GM18498 (cell line): ENCODE measurements around the gene FRS3.
A peak's percentile ranks its signal among the peaks of the same experiment; 100 is the strongest.
"Not testable (repeated sequence)": the region's sequence is repeated elsewhere in the genome, so short reads cannot be mapped to it uniquely, and the experiment has no call there.

Experiments
- ATAC-seq: cut with Tn5 transposase; IDR thresholded peaks from one replicate; pipeline ENCODE4 v1.9.1; 2021; ENCODE audit warnings: mild to moderate bottlenecking, moderate library complexity; ENCODE audit not compliant: unreplicated experiment

FRS3 gene

DNA sequence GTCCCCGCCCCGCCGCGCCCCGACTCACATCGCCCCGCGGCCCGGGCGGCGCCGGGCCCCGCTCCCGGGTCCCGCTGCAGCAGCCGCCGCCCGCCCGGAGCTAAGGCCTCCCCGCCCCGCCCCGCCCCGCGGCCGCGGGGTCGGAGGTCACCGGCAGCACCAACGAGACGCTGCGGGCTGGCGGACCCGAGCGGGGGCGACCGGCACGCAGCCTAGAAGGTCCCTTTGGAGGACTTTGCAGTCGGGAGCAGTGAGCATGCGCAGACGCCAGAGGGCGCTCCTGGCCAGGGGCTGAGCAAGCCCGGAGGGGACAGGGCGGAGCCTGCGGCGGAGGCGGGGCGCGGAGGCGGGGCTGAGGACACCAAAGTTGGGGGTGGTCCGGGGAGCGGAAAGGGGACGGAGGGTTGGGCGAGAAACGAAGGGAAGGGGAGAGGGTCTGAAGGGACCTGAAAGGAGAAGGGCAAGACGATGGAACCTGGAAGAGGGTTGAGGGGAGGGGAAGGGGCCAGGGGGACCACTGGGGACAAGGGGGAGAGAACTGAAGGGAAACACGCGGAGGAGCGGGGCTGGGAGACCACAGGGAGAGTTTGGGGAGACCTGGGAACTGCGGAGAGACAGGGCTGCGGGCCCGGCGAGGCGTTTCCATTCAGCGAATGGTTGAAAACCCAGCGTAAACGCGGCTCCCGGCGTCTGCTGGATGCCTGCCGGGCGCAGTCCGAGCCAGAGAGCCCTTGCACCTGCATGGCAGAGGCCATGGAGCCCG is at the start of gene FRS3:
TSS of gene FRS3 (minus strand) at position 113 of the 763 bp plus-strand sequence. CDS start 2,913 bp downstream, outside the sequence.
- ATAC-seq: peak; percentile 94

GRCh38 chr6:41826343-41827022 is 46.8 kb upstream of the FRS3 start:
- no peak for ATAC-seq

DNA sequence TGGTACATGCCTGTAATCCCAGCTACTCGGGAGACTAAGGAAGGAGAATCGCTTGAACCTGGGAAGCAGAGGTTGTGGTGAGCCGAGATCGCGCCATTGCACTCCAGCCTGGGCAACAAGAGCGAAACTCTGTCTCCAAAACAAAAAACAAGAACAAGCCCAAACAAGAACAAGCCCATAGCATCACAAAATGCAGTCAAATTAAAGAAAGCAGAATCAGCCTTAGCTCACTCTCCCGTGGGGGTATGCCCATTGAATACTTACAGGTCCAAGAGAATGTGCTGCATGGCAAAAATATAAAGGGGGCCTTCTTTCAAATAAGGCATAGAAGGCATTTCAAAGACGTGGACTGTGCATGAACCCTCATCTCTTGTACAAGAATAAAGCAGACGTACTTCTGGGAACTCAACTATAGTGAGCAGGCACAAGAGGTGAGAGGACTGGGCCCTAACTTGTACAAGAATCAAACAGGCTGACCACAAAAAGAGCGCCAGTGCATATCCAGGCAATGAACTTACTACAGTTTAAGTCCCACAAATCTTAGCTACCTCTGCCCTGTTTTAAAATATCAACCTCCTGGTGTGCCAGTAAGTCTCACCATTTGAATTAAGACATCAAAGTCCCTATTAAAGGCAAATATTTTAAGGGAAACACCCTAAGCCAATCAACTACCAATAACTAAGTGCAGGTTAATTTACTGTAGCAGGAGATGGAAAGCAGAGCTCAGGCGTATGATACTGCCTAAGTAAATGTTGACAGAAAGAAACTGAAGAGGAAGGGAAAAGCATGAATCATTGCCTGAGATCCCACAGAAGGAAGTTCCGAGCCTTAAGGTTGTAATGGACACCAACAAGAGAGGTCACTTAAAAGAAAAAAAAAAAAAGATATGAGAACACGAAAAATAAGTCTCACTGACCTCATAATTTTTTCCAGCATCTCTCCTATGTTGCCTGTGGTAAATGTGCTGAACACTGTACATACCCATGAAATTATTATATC is 45.2 kb upstream of the FRS3 start:
- ATAC-seq: no peak

DNA sequence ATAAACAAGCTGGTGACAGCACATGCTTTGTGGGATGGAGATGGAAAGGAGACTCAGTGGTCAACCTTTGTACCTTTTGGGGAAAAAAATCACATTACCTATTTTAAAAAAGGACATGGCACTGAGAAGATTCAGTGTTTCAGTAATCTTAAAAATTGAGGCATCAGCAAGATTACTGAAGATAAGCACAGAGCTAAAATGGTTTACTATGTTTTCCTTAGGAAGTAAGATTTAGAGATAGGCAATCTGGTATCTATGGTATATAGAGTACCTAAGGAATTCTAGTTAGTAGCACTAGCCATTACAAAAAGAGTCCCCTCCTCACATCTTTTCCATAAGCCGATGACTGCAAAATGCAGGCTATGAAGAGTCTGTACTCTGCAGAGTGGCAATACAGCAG is 43.5 kb upstream of the FRS3 start:
- no peak for ATAC-seq

- ATAC-seq: no peak
Observed at GRCh38 chr6:41822021-41822420, 42.3 kb upstream of the FRS3 start.

GRCh38 chr6:41821266-41821665 is 41.6 kb upstream of the FRS3 start:
- ATAC-seq: no peak

GRCh38 chr6:41818271-41819054 is 38.8 kb upstream of the FRS3 start:
- ATAC-seq: no peak

DNA sequence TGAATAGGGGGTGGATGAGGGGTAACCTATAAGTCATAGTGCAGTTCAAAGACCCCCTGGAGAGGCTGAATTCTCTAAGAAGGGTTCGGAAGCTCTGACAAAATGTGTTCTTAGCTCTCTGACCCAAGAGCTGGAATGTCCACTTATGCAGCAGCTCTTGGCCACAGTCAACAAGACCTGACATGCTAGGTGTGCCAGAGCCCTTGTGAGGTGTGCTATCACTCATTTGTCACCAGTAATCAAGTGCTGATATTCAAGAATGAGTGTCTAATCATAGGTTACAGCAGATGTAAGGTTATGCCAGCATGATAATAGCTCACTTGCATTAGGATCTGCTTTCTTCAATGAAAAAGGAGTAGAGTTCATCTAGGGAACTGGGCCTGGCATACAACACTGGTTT is 35.9 kb upstream of the FRS3 start:
- ATAC-seq: no peak

GRCh38 chr6:41814629-41815028 is 34.9 kb upstream of the FRS3 start:
- ATAC-seq: no peak

- no peak for ATAC-seq
Observed at GRCh38 chr6:41813956-41814355, 34.3 kb upstream of the FRS3 start.

GRCh38 chr6:41813469-41813868 is 33.8 kb upstream of the FRS3 start:
- ATAC-seq: no peak

DNA sequence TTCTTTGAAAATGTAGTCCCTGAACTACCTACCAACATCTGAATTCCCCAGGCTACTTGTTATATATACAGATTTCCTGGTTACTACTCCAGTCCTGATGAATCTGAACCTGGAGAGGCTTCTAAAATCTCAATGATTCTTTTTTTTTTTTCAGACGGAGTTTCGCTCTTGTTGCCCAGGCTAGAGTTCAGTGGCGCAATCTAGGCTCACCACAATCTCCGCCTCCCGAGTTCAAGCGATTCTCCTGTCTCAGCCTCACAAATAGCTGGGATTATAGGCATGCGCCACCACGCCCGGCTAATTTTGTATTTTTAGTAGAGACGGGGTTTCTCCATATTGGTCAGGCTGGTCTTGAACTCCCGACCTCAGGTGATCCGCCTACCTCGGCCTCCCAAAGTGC is 32.2 kb upstream of the FRS3 start:
- ATAC-seq: not testable (repeated sequence)

DNA sequence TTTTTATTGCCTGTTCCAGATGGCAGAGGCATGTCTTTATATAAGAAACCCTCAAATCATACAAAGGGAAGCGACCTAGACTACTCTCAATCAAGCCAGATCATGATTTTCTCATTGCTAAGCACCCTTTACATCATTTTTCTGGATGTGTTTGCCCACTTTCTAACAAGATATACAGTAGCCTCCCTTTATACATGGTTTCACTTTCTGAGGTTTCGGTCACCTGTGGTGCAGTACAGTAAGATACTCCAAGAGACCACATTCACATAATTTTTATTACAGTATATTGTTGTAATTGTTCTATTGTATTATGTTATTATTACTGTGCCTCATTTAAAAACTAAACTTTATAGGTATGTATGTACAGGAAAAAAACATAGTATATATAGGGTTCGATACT is 31.4 kb upstream of the FRS3 start:
- ATAC-seq: no peak

DNA sequence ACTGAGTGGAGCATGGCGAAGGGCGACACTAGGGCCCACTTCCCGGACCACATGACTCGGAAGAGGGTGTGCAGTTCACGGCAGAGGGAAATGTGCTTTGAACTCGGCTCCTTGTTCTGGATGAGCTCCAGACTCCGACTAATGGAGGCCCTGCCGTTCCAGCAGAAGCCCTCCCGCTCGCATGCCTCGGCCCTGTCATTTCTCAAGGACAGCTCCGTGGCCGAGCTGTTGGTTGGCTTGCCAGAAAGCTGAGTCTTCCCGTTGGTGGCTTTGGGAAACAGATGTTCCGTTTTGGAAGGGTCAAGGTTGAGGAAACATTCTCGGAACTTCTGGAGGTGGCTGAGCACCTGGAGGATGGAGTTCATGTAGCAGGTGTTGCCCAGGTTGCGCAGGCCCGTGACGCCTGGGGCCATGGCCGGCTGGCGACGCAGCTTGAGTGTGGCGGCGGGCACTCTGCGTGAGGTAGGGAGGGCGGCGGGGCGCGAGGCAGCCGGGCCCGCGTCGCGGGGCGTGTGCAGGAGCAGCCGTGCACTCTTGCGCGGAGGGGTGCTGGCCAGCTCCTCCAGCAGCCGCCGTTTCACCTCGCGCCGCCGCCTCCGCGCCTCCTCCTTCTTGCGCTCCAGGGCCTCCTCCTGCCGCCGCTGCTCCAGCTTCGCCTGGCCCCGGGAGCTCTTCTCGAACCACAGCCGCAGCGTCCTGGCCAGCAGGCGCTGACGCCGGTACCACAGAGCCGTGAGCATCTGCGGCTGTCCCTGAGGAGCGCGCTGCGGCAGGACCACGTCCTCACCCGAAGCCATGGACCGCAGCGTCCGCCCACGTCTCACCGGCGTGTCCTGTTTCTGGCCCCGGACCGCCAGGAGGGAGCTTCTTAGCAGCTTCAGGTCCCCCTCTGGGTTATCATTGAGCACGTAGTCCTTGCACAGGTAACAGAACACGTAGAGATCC is 26.4 kb upstream of the FRS3 start:
- ATAC-seq: no peak

GRCh38 chr6:41801380-41801779 is 21.7 kb upstream of the FRS3 start:
- no peak for ATAC-seq

GRCh38 chr6:41799559-41799911 is 19.8 kb upstream of the FRS3 start:
- no peak for ATAC-seq

DNA sequence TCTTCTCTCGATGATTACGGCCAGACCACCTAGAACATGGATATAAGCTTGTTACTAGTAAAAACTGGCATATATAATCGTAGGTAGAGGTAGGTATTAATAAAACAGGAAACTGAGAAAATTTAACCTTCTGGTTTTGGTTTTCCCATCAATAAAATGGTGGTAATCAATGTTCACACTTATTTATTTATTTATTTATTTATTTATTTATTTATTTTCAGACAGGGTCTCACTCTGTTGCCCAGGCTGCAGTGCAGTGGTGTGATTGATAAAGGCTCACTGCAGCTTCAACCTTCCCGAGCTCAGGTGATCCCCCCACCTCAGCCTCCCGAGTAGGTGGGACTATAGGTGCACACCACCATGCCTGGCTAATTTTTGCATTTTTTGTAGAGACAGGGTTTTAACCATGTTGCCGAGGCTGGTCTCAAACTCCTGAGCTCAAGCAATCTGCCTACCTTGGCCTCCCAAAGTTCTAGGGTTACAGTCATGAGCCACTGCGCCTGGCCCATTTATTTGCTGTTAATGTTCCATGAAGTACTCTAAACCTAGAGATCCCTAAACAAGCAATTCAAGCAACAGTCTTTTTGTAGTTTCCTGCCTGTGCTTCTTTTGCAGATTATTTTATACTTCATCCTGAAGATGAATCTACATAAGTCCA is 19.3 kb upstream of the FRS3 start:
- no peak for ATAC-seq

DNA sequence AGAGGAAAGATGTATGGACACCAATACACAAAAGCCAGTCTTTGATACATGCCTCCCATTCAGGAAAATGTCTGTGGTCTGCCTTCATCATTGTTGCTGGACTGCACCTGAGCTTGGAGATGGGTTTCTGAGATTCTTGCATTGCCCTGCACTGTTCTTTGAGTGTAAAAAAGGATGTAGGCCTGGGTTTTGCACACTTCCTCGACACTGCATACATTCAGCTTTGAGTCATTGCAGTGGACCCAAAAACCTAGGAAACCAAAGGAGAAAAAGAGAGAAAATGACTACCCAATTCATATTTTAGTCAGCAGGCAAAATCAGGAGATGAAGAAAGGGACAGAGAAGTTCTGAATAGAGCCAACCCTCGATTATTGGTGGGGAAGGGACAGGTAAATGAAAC is 16.8 kb upstream of the FRS3 start:
- ATAC-seq: no peak

- no peak for ATAC-seq
Observed at GRCh38 chr6:41791984-41792383, 12.3 kb upstream of the FRS3 start.
